NCI-H1694 (cell line): ENCODE data around the gene MYBBP1A.

Experiments used
- DNase-seq: peaks from one replicate; lab custom pipeline; 2025; lab: John Stamatoyannopoulos, UW

Gene MYBBP1A

DNA sequence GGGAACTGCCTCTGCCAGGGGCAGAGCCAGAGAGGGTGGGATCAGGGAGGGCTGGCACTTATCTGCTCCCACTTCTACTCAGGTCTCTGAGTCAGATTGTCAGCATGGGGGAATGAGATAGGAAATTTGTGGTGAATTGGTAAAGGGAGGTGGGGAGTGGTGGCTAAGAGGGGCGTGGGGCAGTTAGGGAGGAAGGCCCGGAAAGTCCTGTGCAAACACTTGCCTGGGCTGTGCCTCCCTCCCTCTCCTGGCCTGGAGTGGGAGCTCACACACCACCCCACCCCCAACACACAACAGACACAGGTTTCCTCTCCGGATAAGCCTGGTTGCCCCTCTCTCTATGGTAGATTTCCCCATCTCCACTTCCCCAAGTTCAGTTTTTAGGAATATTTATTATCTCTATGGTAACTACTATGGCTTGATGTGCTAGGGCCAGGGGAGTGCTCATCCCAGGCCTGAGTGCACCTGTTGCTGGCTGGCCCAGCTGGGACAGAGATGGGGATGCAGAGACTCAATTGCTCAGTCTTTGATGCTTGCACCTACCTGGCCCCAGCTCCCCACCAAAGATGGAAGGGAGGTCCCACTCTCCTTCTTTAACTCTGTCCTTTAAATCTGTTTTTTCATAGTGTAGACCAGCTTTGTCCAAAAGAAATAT, 53.8 kb downstream of the MYBBP1A start:
- no peak for DNase-seq

DNA sequence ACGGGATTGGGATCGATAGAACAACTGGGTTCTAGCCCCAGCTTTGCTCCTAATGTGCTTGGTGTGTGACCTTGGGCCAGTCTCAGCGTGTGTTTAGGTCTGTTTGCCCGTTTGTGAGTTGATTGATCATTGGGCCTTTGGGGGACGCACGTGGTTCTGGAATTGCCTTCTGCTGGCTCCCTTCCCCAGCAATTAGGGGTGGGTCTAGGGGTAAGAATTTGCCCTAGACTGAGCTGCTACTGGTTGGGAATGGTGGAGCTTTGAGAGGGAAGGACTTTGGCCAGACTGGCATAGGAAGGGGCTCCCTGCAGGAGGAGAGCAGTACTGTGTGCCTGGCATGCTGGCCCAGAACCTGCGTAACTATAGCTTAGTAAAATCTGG, 55.0 kb downstream of the MYBBP1A start:
- DNase-seq: peak; percentile 35

DNA sequence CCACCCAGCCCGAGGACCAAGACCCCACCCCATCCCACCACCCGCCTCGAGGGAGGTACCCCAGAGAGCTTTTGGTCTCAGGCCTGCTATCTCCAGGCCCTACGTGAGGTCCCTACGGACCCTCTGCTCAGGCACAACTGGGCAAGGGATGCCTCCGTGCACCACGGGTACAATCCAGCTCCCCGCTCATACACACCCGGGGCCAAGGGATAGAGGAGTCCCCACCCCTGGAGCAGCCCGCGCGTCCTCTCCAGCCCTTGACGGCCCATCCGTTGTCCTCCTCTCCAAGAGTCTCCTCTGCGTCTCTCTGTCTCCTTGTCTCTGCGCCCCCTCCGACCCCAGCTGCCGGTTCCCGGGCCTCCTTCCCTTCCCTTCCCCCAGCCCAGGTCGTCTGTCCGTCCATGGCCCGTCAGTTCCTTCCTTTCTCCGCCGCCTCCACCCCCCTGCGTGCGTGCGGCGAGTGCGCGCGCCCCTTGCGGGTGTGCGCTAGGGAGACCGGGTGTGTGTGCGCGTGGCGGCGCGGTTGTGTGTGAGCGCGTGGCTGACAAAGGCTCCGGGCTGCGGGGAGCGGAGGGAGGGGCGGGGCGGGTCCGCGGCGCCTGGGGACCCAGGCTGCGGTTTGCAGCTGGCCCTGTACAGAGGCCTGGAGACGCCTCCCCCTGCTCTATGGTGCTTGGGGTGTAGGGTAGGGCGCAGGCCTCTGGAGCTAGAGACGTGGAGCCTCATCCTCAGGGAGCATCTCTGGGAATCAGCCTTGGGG, 55.6 kb downstream of the MYBBP1A start:
- DNase-seq: no peak

- DNase-seq: peak; percentile 59
Observed at GRCh38 chr17:4498461-4499397, 56.5 kb downstream of the MYBBP1A start, which contains the start of gene SPNS2. Gene SPNS2, plus strand, starts transcription at chr17:4498881. Its CDS starts 167 bp downstream, at chr17:4499048.

- peak; percentile 21 for DNase-seq
Observed at GRCh38 chr17:4497101-4497824, 57.9 kb downstream of the MYBBP1A start.

DNA sequence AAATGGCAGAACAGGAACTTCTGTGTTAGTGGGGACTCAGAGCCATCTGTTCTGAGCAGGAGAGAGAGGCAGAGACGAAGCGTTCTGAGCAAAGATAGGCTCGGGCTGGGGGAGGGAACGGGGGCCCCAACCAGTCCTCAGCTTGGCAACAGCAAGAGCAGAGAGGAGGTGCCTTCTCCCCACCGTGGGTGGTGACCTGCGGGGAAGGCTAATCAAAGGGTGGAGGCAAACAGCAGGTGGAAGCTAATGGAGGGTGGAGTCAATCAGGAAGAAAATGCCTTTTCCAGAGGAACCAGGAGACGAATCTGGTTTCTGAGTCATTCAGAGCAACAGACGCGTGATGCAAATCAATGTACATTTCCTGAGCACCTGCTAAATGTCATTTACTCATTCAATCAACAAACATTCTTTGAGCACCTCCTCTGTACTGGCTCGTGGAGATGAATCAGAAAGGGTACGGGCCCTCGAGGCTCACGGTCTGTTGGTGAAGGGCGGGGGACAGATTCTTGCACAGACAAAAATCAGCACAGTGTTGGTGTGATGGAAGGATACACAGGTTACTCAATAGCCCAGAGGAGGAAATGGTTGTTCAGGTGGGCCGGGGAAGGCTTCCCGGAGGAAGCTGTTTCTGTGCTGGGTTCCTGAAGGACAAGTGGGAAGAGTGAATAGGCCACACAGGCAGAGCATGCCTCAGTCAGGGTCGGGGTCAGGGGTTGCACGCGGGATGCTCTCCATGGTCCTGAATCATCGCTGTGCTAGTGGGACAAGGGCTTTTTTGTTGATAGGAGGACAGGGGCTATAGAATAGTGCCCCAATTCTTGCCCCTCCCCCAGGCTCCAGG, 62.2 kb downstream of the MYBBP1A start:
- no peak for DNase-seq

DNA sequence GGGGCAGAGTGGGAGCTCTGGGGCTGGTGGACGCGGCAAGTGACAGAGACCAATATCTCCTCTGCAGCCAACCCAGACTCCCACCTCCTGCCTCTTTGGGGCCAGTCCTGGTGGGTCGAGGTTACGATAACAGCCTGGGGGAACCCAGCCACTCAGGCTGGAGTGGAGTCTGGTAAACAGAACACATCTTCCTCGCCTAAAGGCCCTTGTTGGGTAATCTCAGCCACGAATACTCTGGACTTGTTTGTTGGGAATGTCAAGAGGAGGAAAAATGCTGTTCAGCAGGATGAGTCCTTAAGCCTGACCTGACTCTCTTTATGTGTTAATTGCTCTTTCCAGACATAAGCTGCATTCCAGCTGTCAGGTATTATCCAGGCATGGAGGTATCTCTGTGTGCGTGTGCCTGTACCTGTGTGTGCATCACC, 64.5 kb downstream of the MYBBP1A start:
- no peak for DNase-seq

GRCh38 chr17:4490109-4490591, 65.0 kb downstream of the MYBBP1A start:
- DNase-seq: no peak

DNA sequence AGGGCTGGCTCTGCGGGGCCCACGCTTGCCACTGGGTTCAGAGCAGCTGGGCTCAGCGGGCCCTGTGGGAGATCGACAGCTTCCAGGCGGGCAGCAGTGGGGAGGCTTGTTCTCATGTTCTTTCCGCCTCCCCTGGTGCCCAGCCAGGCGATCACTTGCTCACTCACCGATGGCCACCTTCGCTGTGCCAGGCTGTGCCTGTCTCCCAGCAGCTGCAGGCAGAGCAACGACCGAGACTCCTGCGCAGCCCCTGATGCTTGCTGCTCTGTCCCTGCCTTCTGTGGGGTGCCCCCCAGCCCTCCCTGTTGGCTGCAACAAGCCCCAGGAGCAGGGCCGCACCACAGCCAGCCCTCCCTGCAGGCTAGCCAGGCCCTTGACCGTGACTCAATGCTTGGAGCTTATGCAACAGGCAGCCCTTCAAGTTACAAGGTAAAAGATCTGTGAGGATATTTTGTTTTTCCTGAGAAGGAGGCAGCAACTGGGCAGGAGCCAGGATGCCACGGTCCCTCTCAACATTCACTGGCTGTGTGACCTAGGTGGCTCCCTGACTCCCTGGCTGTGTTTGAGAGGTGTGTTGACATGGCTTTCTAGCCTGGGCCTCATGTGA, 66.1 kb downstream of the MYBBP1A start:
- DNase-seq: peak; percentile 35
